ENCODE measurements around the gene STUB1. TPM values are rescaled to one million over a fixed set of nuclear protein-coding genes. Genes with fewer than 3 reads are reported as not detected.

Gene STUB1
- total RNA-seq, 1 experiment from 2014 or later, result 111 TPM

GRCh38 chr16:667780-668518, 12.3 kb upstream of the STUB1 start, which contains the start of gene RHOT2 (continued):
- TF ChIP-seq POLR2AphosphoS5 (IDR thresholded peaks at IDR 0.05; ENCODE audit: low read depth, low read length) (peak; percentile 69), EZH2phosphoT487 (IDR thresholded peaks at IDR 0.05; ENCODE audit: borderline replicate concordance) (no peak), ELF1 (IDR thresholded peaks at IDR 0.05; ENCODE audit: borderline replicate concordance, low read depth) (no peak; the same call in 1 of the 2 replicates)

- TSS peak; percentile 31 for BruUV-seq (replicated peaks)
- ChIA-PET RAD21 (ENCODE audit: low non-redundant PET in 1 of 2, low total read pairs in 2 of 2, uncharacterized antibody in 2 of 2, unreplicated experiment in 2 of 2) (interaction anchor here in 1 of 2 experiments (0.6 kb wide), 1 partner anchor 84 kb away, joined by 5 read pairs; no protein-coding TSS in a partner anchor), CTCF (no interaction called here), POLR2A (no interaction called here)
- Histone ChIP-seq H3K27me3 (ENCODE audit: insufficient read depth, low read length) (no peaks in the 10 kb centered on the region), H3K4me3 (replicated peaks in 1 of 2; ENCODE audit: low read depth in 1 of 2, low read length in 2 of 2) (peak overlapping the region; percentile 66 to 72), H2AFZ (ENCODE audit: low read depth, low read length, poor library complexity, severe bottlenecking) (no peak overlapping the region), H3K27ac (ENCODE audit: low read depth, low read length) (peak overlapping the region; percentile 78), H4K20me1 (ENCODE audit: insufficient read depth) (no peaks in the 10 kb centered on the region), H3K4me2 (ENCODE audit: low read length) (peak overlapping the region; percentile 74), H3K9ac (ENCODE audit: low read length) (peak overlapping the region; percentile 80), H3K36me3 (ENCODE audit: control insufficient read depth in 1 of 2, insufficient read depth in 2 of 2, low read length in 2 of 2) (peaks cover 0 to 4% of the 10 kb centered on the region in 2 experiments; a peak in 1 of 4 replicates), H3K9me3 (ENCODE audit: control insufficient read depth in 1 of 2, insufficient read depth in 1 of 2, low read depth in 1 of 2, low read length in 2 of 2) (no peaks in the 10 kb centered on the region), H3K4me1 (ENCODE audit: control insufficient read depth in 1 of 2, insufficient read depth in 2 of 2, low read length in 2 of 2) (peaks cover 0 to 10% of the 10 kb centered on the region in 2 experiments; a peak in 1 of 4 replicates), H3K79me2 (ENCODE audit: insufficient read depth, low read length) (peaks cover 26% of the 10 kb centered on the region), H3K9me2 (ENCODE audit: insufficient read depth) (no peaks in the 10 kb centered on the region)
- ATAC-seq (peak; percentile 8; the same call in 1 of the 2 replicates), DNase-seq (ENCODE audit: low read depth, low spot score) (no peak)
- intact Hi-C loops (cut with micrococcal nuclease), result no loop called here
- TF ChIP-seq ZFX (IDR thresholded peaks at IDR 0.05) (peak; percentile 33; the same call in 1 of the 2 replicates), CEBPB (IDR thresholded peaks at IDR 0.05; ENCODE audit: low read depth) (no peak), ZNF274 (IDR thresholded peaks at IDR 0.05; ENCODE audit: low read depth, low read length) (no peak), RAD21 (IDR thresholded peaks at IDR 0.05; ENCODE audit: low read depth) (no peak), POLR2A (IDR thresholded peaks at IDR 0.05; ENCODE audit: borderline replicate concordance, extremely low read depth, insufficient read depth, insufficient read length) (no peak)
These were observed 11.6 kb upstream of the STUB1 start for GRCh38 chr16:668519-669171.
